Hypothalamus (tissue), 51 donors: ENCODE measurements around the gene MAFG.
"Not testable (repeated sequence)": the region's sequence is repeated elsewhere in the genome, so short reads cannot be mapped to it uniquely, and the experiment has no call there.

ENCODE experiments used
- DNase-seq, 51 donors: peaks; one replicate each; lab custom pipeline; 2025; lab: John Stamatoyannopoulos, UW

Gene MAFG

GRCh38 chr17:81959362-81960129, 32.0 kb upstream of the MAFG start:
- DNase-seq = peak in 36 of 51 donors; percentile 10 to 81 (median 32)

- DNase-seq = no peak
Observed at GRCh38 chr17:81958633-81959342, 31.3 kb upstream of the MAFG start.

GRCh38 chr17:81957691-81958432, 30.3 kb upstream of the MAFG start:
- DNase-seq = no peak

- no peak for DNase-seq
Observed at GRCh38 chr17:81956607-81957589, 29.4 kb upstream of the MAFG start.

DNA sequence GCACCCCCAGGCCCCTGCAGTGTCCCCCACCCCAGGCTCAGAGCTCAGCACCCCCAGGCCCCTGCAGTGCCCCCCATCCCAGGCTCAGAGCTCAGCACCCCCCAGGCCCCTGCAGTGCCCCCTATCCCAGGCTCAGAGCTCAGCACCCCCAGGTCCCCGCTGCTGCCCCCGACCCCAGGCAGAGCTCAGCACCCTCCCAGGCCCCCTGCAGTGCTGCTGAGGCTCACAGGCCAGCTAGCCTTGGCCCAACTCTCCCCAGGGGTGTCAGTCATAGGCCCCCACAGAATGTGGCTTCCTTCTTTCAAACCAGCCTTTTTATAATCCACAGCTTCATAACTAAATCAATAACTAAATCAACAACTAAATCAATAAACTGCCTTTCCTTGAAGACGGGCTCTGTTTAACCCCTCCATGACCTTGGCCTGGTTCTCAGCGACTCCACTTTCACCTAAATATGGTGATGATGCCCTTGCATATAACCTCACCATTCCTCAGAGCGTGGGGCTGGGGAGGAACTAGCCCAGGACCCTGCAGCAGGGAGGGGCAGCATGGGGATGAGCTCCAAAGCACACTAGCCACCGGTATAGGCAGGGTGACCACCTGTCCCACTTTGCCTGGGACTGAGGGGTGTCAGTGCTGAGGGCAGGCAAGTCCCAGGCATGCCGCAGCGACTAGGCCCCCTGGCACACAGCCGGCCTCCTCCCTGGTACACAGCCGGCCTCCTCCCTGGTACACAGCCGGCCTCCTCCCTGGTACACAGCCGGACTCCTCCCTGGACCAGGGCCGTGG, 28.4 kb upstream of the MAFG start:
- DNase-seq = no peak

GRCh38 chr17:81955058-81955681, 27.6 kb upstream of the MAFG start:
- no peak for DNase-seq

DNA sequence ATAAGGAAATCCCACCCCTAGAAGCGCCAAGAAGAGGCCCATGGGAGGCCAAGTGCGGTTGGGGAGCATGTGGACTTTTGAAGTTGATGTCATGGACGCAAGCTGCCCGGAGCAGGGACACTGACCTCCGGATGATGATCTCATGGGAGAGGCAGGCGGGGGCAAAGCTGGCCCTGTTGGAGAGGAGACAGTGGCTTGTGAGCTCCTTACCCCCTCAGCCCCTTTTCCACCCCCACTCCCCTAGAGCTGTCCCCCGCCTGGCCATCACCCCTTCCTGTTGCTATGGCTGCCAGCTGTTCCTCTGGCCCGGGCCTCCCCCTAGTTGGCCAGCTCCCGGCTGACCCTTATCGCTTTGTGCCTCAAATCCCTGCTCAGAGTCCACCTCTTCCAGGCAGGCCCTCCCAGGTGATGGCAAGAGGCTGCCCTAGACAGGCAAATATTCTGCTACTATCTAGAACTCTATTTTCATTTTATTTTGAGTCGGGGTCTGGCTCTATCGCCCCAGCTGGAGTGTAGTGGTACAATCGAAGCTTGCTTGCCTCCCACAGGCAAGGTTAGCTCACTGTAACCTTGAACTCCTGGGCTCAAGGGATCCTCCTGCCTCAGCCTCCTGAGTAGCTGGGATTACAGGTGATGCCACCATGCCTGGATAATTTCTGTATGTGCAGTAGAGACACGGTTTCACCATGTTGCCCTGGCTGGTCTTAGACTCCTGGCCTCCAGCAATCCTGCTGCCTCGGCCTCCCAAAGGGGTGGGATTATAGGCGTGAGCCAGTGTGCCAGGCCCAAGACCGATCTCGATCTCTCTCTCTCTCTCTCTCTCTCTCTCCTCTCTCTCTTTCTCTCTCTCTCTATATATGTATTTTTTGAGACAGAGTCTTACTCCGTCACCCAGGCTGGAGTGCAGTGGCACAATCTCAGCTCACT, 26.9 kb upstream of the MAFG start:
- no peak for DNase-seq

DNA sequence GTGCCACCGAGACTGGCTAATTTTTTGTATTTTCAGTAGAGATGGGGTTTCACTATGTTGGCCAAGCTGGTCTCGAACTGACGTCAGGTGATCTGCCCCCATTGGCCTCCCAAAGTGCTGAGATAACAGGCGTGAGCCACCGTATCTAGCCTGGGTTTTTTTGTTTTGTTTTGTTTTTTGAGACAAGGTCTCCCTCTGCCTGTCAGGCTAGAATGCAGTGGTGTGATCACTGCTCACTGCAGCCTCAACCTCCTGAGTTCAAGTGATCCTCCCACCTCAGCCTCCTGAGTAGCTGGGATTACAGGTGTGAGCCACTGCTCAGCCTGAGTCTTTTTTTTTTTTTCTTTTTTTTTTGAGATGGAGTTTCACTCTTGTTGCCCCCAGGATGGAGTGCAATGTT, 25.9 kb upstream of the MAFG start:
- DNase-seq = not testable (repeated sequence)

DNA sequence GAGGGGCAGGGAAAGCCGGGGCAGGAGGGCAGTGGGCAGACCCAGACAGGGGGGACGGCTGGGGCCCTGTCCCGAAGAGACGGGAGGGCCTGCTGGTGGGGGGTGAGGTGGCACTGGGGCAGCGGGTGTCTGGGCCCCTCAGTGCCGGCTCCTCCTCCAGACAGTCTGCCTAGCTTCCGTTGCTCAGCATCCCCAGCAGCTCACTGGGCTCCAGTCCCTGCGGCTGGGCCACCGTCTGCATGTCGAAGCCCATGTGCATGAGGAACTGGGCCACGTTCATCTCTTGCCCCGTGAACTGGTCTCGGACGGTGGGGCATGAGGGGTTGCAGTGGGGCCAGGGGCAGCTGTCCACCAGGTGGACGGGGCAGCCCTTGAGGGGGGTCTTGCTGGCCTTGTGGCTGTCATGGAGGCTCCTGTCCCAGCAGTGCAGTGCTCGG, 25.3 kb upstream of the MAFG start:
- no peak for DNase-seq

- no peak for DNase-seq
Observed at GRCh38 chr17:81951785-81952684, 24.5 kb upstream of the MAFG start.

- DNase-seq = no peak
Observed at GRCh38 chr17:81950501-81950900, 23.0 kb upstream of the MAFG start.

DNA sequence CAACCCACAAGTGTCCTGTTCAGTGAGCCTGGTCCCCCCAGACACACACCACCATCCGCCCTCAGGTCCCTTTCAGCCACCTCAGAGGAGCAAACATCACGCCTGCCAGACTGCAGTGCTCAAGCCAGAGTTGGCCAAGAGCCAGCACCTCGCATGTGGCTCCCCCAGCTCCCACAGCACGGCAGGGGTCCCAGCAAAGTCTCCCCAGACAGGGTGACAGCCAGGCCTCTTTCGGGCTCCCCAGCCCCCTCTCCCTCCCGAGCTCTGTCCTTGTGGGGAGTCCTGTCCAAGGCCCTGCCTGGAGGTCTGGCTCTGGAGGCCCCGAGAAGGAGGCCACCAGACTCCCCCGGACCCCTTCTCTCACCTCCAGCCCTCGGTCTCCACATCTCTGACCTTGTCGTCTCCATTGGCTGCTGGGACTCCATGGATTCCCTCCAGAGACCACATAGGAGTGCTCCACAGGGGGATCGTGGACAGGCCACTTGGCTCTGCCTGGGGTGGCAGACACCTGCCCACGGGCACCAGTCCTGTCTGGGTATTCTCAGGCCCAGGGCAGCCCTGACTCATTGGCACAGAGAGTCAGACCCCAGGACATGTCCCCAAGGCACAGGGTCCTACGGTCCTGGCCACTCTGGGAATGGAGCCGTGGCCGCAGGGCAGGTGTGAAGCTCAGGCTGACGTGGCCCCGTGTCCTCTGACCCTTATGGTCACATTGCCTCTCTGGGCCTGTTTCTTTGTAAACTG, 21.3 kb upstream of the MAFG start:
- DNase-seq = no peak

- peak in 1 of 51 donors; percentile 31 for DNase-seq
Observed at GRCh38 chr17:81947189-81947588, 19.7 kb upstream of the MAFG start, which contains the start of gene MYADML2. TSS of gene MYADML2 (minus strand) at chr17:81947233. CDS start at chr17:81941741, 5,492 bp downstream.

DNA sequence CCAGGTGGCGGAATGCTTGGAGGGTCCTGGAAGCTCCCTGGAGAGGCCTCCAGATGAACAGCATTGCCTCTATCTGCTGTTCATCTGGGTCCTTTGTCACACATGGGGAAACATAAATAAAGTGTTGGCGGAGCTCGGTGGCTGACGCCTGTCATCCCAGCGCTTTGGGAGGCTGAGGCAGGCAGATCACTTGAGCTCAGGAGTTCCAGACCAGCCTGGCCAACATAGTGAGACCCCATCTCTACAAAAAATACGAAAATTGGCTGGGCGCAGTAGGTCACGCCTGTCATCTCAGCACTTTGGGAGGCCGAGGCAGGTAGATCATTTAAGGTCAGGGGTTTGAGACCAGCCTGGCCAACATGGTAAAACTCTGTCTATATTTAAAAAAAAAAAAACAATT, 17.3 kb upstream of the MAFG start:
- no peak for DNase-seq

DNA sequence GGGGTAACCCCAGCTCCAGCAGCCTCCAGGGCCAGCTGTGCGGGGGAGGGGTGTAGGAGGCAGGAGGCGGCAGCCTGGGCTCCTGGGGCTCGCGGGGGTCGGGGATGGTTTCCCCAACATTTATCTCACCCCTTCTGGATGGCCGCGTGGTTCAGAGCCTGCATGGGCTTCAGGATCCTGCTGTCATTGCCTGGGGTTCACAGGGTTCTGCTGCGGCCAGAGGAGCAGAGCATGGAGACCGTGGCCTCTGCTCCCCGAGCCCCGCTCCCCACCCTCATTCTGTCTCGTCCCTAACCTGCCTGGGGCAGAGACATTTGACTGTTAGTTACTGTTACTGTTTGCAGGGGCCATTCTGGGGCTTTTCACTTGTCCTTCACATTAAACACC, 14.6 kb upstream of the MAFG start:
- DNase-seq = no peak
